Upper lobe of left lung (tissue), 6 donors: ENCODE results near the gene CMSS1. TPM values are rescaled to one million over a fixed set of nuclear protein-coding genes. Genes with fewer than 3 reads are reported as not detected.

Experiments used
- ATAC-seq, 2 donors: fragments of 200-7000 bp; cut with Tn5 transposase; one replicate each; pipeline ENCODE4 v1.9.1; 2022; ENCODE audit warnings: mild to moderate bottlenecking in 2 of 2, moderate library complexity in 2 of 2; ENCODE audit not compliant: low FRiP score in 2 of 2
- DNase-seq, 2 donors: peaks; one replicate each; pipeline ENCODE4 v3.0.0-alpha.2; 2019 to 2020
- H3K27ac ChIP-seq, 4 donors: fragments of 200-600 bp; sonication (generic); one replicate each; pipeline ENCODE4 v1.5.1; 2016 to 2019
- H3K27me3 ChIP-seq, 4 donors: fragments of 200-600 bp; sonication (generic); one replicate each; pipeline ENCODE4 v1.5.1; 2017 to 2019
- H3K36me3 ChIP-seq, 4 donors: fragments of 200-600 bp; sonication (generic); one replicate each; pipeline ENCODE4 v1.5.1; 2016 to 2019
- H3K4me1 ChIP-seq, 4 donors: fragments of 200-600 bp; sonication (generic); one replicate each; pipeline ENCODE4 v1.5.1; 2018 to 2019
- H3K4me3 ChIP-seq, 4 donors: fragments of 200-600 bp; sonication (generic); one replicate each; pipeline ENCODE4 v1.5.1; 2017 to 2019; ENCODE audit warnings: mild to moderate bottlenecking in 2 of 4, moderate library complexity in 1 of 4
- H3K9me3 ChIP-seq, 4 donors: fragments of 200-600 bp; sonication (generic); one replicate each; pipeline ENCODE4 v1.5.1; 2018 to 2019
- EP300 ChIP-seq, 4 donors: sonication (generic); formaldehyde crosslinking; IDR thresholded peaks; one replicate each; pipeline ENCODE4 v1.5.1; 2017; ENCODE audit warnings: antibody characterized with exemption in 4 of 4, control low read depth in 2 of 4
- POLR2A ChIP-seq, 4 donors: fragments of 450-650 bp; IDR thresholded peaks; one replicate each; pipeline ENCODE4 v1.5.1; 2016 to 2017; ENCODE audit warnings: antibody characterized with exemption in 4 of 4, mild to moderate bottlenecking in 2 of 4
- POLR2AphosphoS5 ChIP-seq, 2 donors: sonication (generic); formaldehyde crosslinking; IDR thresholded peaks; one replicate each; pipeline ENCODE4 v1.5.1; 2017; ENCODE audit warnings: antibody characterized with exemption in 2 of 2
- WGBS, 2 donors: methylation state at CpG; one replicate each; pipeline ENCODE4 v1.1.5; 2017 to 2018; 5-methylcytosine and 5-hydroxymethylcytosine counted together
- total RNA-seq, 6 donors: library from RNA; depleted of rRNA in 4 of 6; stranded (reverse); fragments of >200 nt in 4 of 6; gene quantifications; one replicate each; pipeline versions ENCODE4 v1.1.0 to v1.2.1, GENCODE V29; 2016 to 2021
- TF ChIP-seq, protein P1 (sequence below), 6 experiments: fragments of 450-650 bp in 4 of 6; fragments of 200-600 bp in 2 of 6; sonication (generic) in 2 of 6; IDR thresholded peaks; one replicate each; pipeline ENCODE4 v1.5.1; 2016 to 2019; ENCODE audit warnings: antibody characterized with exemption in 6 of 6
- donor health status: DM: no; HTN: no; CAD: no; lungs with moderate emphysema.
- donor health status: DM: no; HTN: yes; CAD: no; lungs with severe emphysema.

CMSS1 gene
- total RNA-seq, 6 donors from 2014 or later = 4.0 to 21.1 (median 12.0) TPM

GRCh38 chr3:100041328-100041749 lies 223.7 kb downstream of the CMSS1 start:
- Histone ChIP-seq H3K27me3 (no peaks in the 10 kb centered on the region), H3K9me3 (no peaks in the 10 kb centered on the region), H3K27ac (peak overlapping the region; percentile 68 to 80 (median 76)), H3K4me1 (peaks cover 12 to 34% (median 31%) of the 10 kb centered on the region in 4 donors), H3K36me3 (no peaks in the 10 kb centered on the region), H3K4me3 (no peak overlapping the region)
- ATAC-seq (peak in 1 of 2 donors; percentile 63), DNase-seq (no peak)
- WGBS, 2 donors = 46 to 62% methylated on average over 1 of the region's 1 CpG
- peak in 2 of 4 donors; percentile 65 to 78 for TF ChIP-seq EP300 (IDR thresholded peaks at IDR 0.05)
- peak in 1 of 2 donors; percentile 39 for TF ChIP-seq POLR2AphosphoS5 (IDR thresholded peaks at IDR 0.05)
- no peak for TF ChIP-seq POLR2A (IDR thresholded peaks at IDR 0.05)

DNA sequence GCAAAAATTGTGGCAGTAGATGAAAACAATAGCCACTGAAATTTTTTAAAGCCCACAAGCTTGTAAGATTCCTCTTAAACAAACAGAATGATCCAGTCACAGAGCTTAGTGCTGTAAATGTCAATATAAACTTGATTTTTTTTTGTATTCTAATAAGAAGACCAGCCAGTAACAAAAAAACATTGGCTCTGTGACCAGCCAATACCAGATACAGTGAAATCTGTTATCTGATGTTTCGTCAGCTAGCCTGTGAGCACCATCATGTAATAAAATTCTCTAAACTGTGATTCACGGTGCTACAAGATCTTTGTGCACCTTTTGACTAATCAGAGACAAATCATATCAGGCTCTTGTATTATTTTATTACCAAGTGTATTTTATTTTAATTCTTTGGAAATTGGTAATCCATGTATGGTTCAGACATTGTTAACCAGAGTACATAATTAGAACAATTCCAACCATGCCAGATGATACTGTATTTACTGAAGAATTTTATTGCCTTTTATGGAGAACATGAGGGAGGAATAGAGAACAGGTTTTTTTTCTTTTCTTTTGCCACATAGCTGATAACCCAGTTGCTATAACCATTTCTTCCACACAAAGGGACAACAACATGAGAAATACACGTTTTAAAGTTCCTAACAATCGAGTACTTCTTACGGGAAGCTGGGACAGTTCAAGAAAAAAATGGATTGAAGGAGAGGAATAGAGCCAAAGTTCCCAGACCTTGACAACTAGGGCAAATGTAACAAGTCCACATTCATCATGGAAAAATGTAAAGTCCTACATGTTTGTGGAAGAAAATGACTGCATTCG lies 224.7 kb downstream of the CMSS1 start:
- ATAC-seq = peak in 1 of 2 donors; percentile 67

DNA sequence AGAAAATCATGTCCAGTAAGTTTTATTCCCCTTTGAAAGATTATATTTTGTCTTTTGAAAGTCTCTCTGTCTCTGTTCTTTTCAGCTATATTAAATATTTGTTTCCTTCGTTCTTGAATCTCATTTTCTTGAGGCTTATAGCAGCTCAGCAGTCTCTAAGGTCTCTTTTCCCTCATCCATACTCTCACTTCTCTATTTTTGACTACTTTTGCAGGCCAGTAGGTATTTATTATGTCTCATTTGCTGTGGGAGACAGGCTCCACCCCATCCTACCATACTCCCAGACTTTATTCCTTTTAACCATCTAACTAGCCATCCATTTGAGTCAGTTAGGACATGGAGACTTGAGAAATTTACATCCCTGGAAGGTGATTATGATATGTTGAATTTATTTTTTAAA lies 225.6 kb downstream of the CMSS1 start:
- Histone ChIP-seq H3K27me3 (no peaks in the 10 kb centered on the region), H3K36me3 (no peaks in the 10 kb centered on the region), H3K27ac (peak overlapping the region in 3 of 4 donors; percentile 75 to 80 (median 76)), H3K4me3 (no peak overlapping the region), H3K4me1 (peaks cover 30 to 51% (median 47%) of the 10 kb centered on the region in 4 donors), H3K9me3 (no peaks in the 10 kb centered on the region)
- ATAC-seq (no peak), DNase-seq (no peak)
- TF ChIP-seq POLR2A (IDR thresholded peaks at IDR 0.05) (no peak), EP300 (IDR thresholded peaks at IDR 0.05) (no peak), POLR2AphosphoS5 (IDR thresholded peaks at IDR 0.05) (no peak)
- TF ChIP-seq, protein P1, sequence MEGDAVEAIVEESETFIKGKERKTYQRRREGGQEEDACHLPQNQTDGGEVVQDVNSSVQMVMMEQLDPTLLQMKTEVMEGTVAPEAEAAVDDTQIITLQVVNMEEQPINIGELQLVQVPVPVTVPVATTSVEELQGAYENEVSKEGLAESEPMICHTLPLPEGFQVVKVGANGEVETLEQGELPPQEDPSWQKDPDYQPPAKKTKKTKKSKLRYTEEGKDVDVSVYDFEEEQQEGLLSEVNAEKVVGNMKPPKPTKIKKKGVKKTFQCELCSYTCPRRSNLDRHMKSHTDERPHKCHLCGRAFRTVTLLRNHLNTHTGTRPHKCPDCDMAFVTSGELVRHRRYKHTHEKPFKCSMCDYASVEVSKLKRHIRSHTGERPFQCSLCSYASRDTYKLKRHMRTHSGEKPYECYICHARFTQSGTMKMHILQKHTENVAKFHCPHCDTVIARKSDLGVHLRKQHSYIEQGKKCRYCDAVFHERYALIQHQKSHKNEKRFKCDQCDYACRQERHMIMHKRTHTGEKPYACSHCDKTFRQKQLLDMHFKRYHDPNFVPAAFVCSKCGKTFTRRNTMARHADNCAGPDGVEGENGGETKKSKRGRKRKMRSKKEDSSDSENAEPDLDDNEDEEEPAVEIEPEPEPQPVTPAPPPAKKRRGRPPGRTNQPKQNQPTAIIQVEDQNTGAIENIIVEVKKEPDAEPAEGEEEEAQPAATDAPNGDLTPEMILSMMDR (IDR thresholded peaks at IDR 0.05) = no peak
- WGBS, 2 donors = 69 to 83% methylated on average over 1 of the region's 1 CpG

More for the DNA sequence above, 224.7 kb downstream of the CMSS1 start:
- H3K27me3 ChIP-seq = no peaks in the 10 kb centered on the region
- WGBS, 2 donors = 77 to 81% methylated on average over 6 of the region's 6 CpGs
- no peak overlapping the region for H3K4me3 ChIP-seq
- peaks cover 21 to 42% (median 40%) of the 10 kb centered on the region in 4 donors for H3K4me1 ChIP-seq
- TF ChIP-seq POLR2A (IDR thresholded peaks at IDR 0.05) = no peak
- no peak for TF ChIP-seq EP300 (IDR thresholded peaks at IDR 0.05)
- TF ChIP-seq, protein P1 (IDR thresholded peaks at IDR 0.05) = no peak
- H3K36me3 ChIP-seq = no peaks in the 10 kb centered on the region
- H3K27ac ChIP-seq = peak overlapping the region; percentile 68 to 80 (median 76)
- H3K9me3 ChIP-seq = no peaks in the 10 kb centered on the region
- no peak for DNase-seq

- Histone ChIP-seq H3K4me1 (peaks cover 31 to 52% (median 47%) of the 10 kb centered on the region in 4 donors), H3K36me3 (no peaks in the 10 kb centered on the region), H3K27me3 (no peaks in the 10 kb centered on the region), H3K9me3 (no peaks in the 10 kb centered on the region), H3K4me3 (no peak overlapping the region), H3K27ac (peak overlapping the region in 3 of 4 donors; percentile 33 to 54 (median 35))
- DNase-seq = no peak
- TF ChIP-seq POLR2AphosphoS5 (IDR thresholded peaks at IDR 0.05) (no peak), POLR2A (IDR thresholded peaks at IDR 0.05) (no peak), EP300 (IDR thresholded peaks at IDR 0.05) (no peak)
- TF ChIP-seq, protein P1 (IDR thresholded peaks at IDR 0.05) = no peak
- peak in 1 of 2 donors; percentile 43 for ATAC-seq
These were observed 226.7 kb downstream of the CMSS1 start for GRCh38 chr3:100044369-100044768.

DNA sequence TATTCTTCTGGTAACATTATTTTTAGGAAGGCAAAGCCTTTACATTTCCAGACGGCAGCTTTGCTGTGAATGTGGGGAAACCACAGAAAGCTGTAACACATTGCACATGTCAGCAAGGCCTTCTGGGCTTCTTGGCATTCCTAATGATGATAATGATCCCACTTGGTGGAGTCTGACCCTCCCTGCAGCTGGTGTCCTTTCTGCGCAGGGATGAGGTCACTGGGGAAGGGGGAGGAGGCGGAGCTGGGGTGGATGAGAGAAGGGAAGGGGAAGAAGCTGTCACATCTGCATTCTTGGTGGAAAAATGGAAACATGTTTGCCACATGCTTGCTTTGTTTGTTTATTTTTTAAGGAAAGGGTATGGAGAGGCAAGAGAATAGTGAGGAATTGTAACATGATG lies 228.0 kb downstream of the CMSS1 start:
- H3K36me3 ChIP-seq = no peaks in the 10 kb centered on the region
- WGBS, 2 donors = 57 to 68% methylated on average over 3 of the region's 3 CpGs
- ATAC-seq (peak; percentile 64 to 90), DNase-seq (peak in 1 of 2 donors; percentile 35)
- H3K27me3 ChIP-seq = no peaks in the 10 kb centered on the region
- no peak overlapping the region for H3K4me3 ChIP-seq
- TF ChIP-seq, protein P1 (IDR thresholded peaks at IDR 0.05) = no peak
- peak; percentile 52 to 56 for TF ChIP-seq POLR2AphosphoS5 (IDR thresholded peaks at IDR 0.05)
- peak overlapping the region in 3 of 4 donors; percentile 53 to 54 (median 54) for H3K27ac ChIP-seq
- H3K9me3 ChIP-seq = no peaks in the 10 kb centered on the region
- peaks cover 31 to 45% (median 40%) of the 10 kb centered on the region in 4 donors for H3K4me1 ChIP-seq
